GM23338 (cell line): Measurements from ENCODE around the gene ASPDH.

Experiments
- CREB1 ChIP-seq: fragments of 250-450 bp; sonication (Bioruptor Pico); IDR thresholded peaks from 2 replicates; pipeline ENCODE4 v1.5.0; 2020; ENCODE audit warnings: low read depth, mild to moderate bottlenecking, moderate library complexity
- CTCF ChIP-seq, 2 experiments: fragments of 200-600 bp in 1 of 2; sonication (generic) in 1 of 2; conservative IDR thresholded peaks; 2 replicates each; pipeline versions ENCODE4 v1.5.1 to v1.6.1; 2016 to 2017; ENCODE audit warnings: antibody characterized with exemption in 2 of 2, low read depth in 2 of 2, mild to moderate bottlenecking in 2 of 2, moderate library complexity in 1 of 2
- ETS1 ChIP-seq: IDR thresholded peaks from 2 replicates; pipeline ENCODE4 v1.6.1; 2016; ENCODE audit warnings: antibody characterized with exemption
- EZH2 ChIP-seq: fragments of 200-600 bp; sonication (generic); IDR thresholded peaks from one replicate; pipeline ENCODE4 v1.8.0; 2017; ENCODE audit warnings: antibody characterized with exemption, mild to moderate bottlenecking, low read depth; ENCODE audit not compliant: unreplicated experiment
- EZH2phosphoT487 ChIP-seq: fragments of 200-600 bp; sonication (generic); IDR thresholded peaks from one replicate; pipeline ENCODE4 v1.8.1; 2018; ENCODE audit warnings: antibody characterized with exemption; ENCODE audit not compliant: unreplicated experiment
- JUNB ChIP-seq: IDR thresholded peaks from one replicate; pipeline ENCODE4 v1.6.1; 2016; ENCODE audit warnings: antibody characterized with exemption; ENCODE audit not compliant: unreplicated experiment
- NANOG ChIP-seq: IDR thresholded peaks from 2 replicates; pipeline ENCODE4 v1.6.1; 2016; ENCODE audit warnings: antibody characterized with exemption, borderline replicate concordance
- POLR2AphosphoS5 ChIP-seq: IDR thresholded peaks from 2 replicates; pipeline ENCODE4 v1.6.1; 2016; ENCODE audit warnings: antibody characterized with exemption, low read depth
- REST ChIP-seq: IDR thresholded peaks from one replicate; pipeline ENCODE4 v1.6.1; 2018; ENCODE audit warnings: antibody characterized with exemption; ENCODE audit not compliant: unreplicated experiment
- STAT1 ChIP-seq: IDR thresholded peaks from one replicate; pipeline ENCODE4 v1.6.1; 2016; ENCODE audit warnings: antibody characterized with exemption; ENCODE audit not compliant: unreplicated experiment
- ZNF114 ChIP-seq: fragments of 250-450 bp; sonication (Bioruptor Pico); IDR thresholded peaks from 2 replicates; pipeline ENCODE4 v1.5.0; 2020; ENCODE audit warnings: mild to moderate bottlenecking, moderate library complexity
- ZNF331 ChIP-seq: fragments of 250-450 bp; sonication (Bioruptor Pico); IDR thresholded peaks from 2 replicates; pipeline ENCODE4 v1.5.0; 2020; ENCODE audit warnings: low read depth, mild to moderate bottlenecking, moderate library complexity
- ZNF462 ChIP-seq: fragments of 250-450 bp; sonication (Bioruptor Pico); IDR thresholded peaks from 2 replicates; pipeline ENCODE4 v1.5.0; 2020; ENCODE audit warnings: mild to moderate bottlenecking, moderate library complexity

- no peak for TF ChIP-seq CTCF (conservative IDR thresholded peaks at IDR 0.05; ENCODE audit: low read depth in 2 of 2)
- no peak for TF ChIP-seq REST
- no peak for TF ChIP-seq EZH2
- TF ChIP-seq POLR2AphosphoS5: no peak
- no peak for TF ChIP-seq NANOG
- TF ChIP-seq CREB1 (CRISPR knock-in tag): no peak
- no peak for TF ChIP-seq ZNF462
- TF ChIP-seq ZNF331 (CRISPR knock-in tag): no peak
- no peak for TF ChIP-seq EZH2phosphoT487
- no peak for TF ChIP-seq JUNB
- no peak for TF ChIP-seq ETS1
- no peak for TF ChIP-seq STAT1
- TF ChIP-seq ZNF114 (CRISPR knock-in tag): no peak
These were observed 35.6 kb upstream of the ASPDH start for GRCh38 chr19:50549059-50549926.
